ENCODE measurements around the gene FGFR2.

FGFR2 gene

GRCh38 chr10:121462281-121462680 is 136.0 kb downstream of the FGFR2 start:
- H3K27me3 ChIP-seq (ENCODE audit: insufficient read depth, low read length, poor library complexity): no peaks in the 10 kb centered on the region
- H3K4ac ChIP-seq (ENCODE audit: low read depth, low read length): no peak overlapping the region
- H3K56ac ChIP-seq (ENCODE audit: low read length): no peak overlapping the region
- no peak overlapping the region for H3K4me3 ChIP-seq (ENCODE audit: low read length)
- H3K36me3 ChIP-seq (ENCODE audit: control insufficient read depth, insufficient read depth, low read length): no peaks in the 10 kb centered on the region
- H2BK5ac ChIP-seq (ENCODE audit: low read length): no peak overlapping the region
- no peak overlapping the region for H3K23ac ChIP-seq (ENCODE audit: low read length)
- peaks cover 9% of the 10 kb centered on the region for H3K4me1 ChIP-seq (ENCODE audit: control insufficient read depth, low read depth, low read length)
- H3K9ac ChIP-seq (ENCODE audit: low read length): no peak overlapping the region
- H4K8ac ChIP-seq (ENCODE audit: low read depth, low read length): no peak overlapping the region
- H3K18ac ChIP-seq (ENCODE audit: low read length): peak overlapping the region; percentile 1
- no peak overlapping the region for H3K27ac ChIP-seq (ENCODE audit: low read depth, low read length)
- no peak overlapping the region for H2AK5ac ChIP-seq (ENCODE audit: low read length)
- DNase-seq: no peak
- no peak overlapping the region for H4K5ac ChIP-seq (ENCODE audit: low read length)
- no CpG with 5 or more reads among the region's 7 CpGs for WGBS (ENCODE audit: extremely low coverage, insufficient coverage, low lambda C conversion rate)
- no peaks in the 10 kb centered on the region for H3K79me2 ChIP-seq (ENCODE audit: control insufficient read depth, insufficient read depth, low read length)
- no peak overlapping the region for H2BK120ac ChIP-seq (ENCODE audit: low read depth, low read length)
- H3K79me1 ChIP-seq (ENCODE audit: low read length): no peaks in the 10 kb centered on the region
- H3K4me2 ChIP-seq (ENCODE audit: low read length): no peak overlapping the region
- no peak overlapping the region for H2BK15ac ChIP-seq (replicated peaks; ENCODE audit: low read depth)

GRCh38 chr10:121461307-121461706 is 136.9 kb downstream of the FGFR2 start:
- Histone ChIP-seq H3K4me2 (ENCODE audit: low read length) (no peak overlapping the region), H4K5ac (ENCODE audit: low read length) (no peak overlapping the region), H3K4me1 (ENCODE audit: control insufficient read depth, low read depth, low read length) (peaks cover 9% of the 10 kb centered on the region), H3K79me1 (ENCODE audit: low read length) (no peaks in the 10 kb centered on the region), H3K4ac (ENCODE audit: low read depth, low read length) (no peak overlapping the region), H2BK15ac (replicated peaks; ENCODE audit: low read depth) (no peak overlapping the region), H3K23ac (ENCODE audit: low read length) (no peak overlapping the region), H4K8ac (ENCODE audit: low read depth, low read length) (no peak overlapping the region), H3K27me3 (ENCODE audit: insufficient read depth, low read length, poor library complexity) (no peaks in the 10 kb centered on the region), H3K36me3 (ENCODE audit: control insufficient read depth, insufficient read depth, low read length) (no peaks in the 10 kb centered on the region), H2BK120ac (ENCODE audit: low read depth, low read length) (no peak overlapping the region), H3K79me2 (ENCODE audit: control insufficient read depth, insufficient read depth, low read length) (no peaks in the 10 kb centered on the region), H3K18ac (ENCODE audit: low read length) (no peak overlapping the region), H3K56ac (ENCODE audit: low read length) (no peak overlapping the region), H2AK5ac (ENCODE audit: low read length) (no peak overlapping the region), H2BK5ac (ENCODE audit: low read length) (no peak overlapping the region), H3K4me3 (ENCODE audit: low read length) (no peak overlapping the region), H3K27ac (ENCODE audit: low read depth, low read length) (no peak overlapping the region), H3K9ac (ENCODE audit: low read length) (no peak overlapping the region)
- WGBS (ENCODE audit: extremely low coverage, insufficient coverage, low lambda C conversion rate): no CpG with 5 or more reads among the region's 5 CpGs
- DNase-seq: no peak

DNA sequence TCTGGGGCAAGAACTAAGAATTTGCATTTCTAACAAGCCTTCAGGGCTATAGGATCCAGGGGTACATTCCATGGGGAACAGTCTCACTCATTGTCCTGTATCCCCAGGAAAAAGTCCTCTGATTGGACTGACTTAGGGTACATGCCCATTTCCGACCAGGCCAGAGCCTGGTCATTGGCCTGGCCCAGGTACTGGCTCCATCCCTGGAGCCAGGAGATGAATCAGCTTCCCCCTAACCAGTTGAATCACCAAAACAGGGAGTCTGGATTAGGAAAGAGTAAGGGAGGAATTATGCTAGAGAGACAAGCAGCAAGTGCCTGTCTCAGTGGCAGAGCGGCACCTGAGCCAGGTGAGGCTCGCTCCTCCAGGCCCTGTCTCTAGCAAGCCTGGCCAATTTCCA is 137.5 kb downstream of the FGFR2 start:
- Histone ChIP-seq H3K36me3 (ENCODE audit: control insufficient read depth, insufficient read depth, low read length) (no peaks in the 10 kb centered on the region), H2BK120ac (ENCODE audit: low read depth, low read length) (peak overlapping the region; percentile 34), H3K4me1 (ENCODE audit: control insufficient read depth, low read depth, low read length) (peaks cover 9% of the 10 kb centered on the region), H3K4me2 (ENCODE audit: low read length) (no peak overlapping the region), H3K23ac (ENCODE audit: low read length) (no peak overlapping the region), H3K9ac (ENCODE audit: low read length) (no peak overlapping the region), H3K27me3 (ENCODE audit: insufficient read depth, low read length, poor library complexity) (no peaks in the 10 kb centered on the region), H3K56ac (ENCODE audit: low read length) (no peak overlapping the region), H3K79me1 (ENCODE audit: low read length) (no peaks in the 10 kb centered on the region), H3K27ac (ENCODE audit: low read depth, low read length) (no peak overlapping the region), H2BK15ac (replicated peaks; ENCODE audit: low read depth) (no peak overlapping the region), H2AK5ac (ENCODE audit: low read length) (no peak overlapping the region), H3K79me2 (ENCODE audit: control insufficient read depth, insufficient read depth, low read length) (no peaks in the 10 kb centered on the region), H3K18ac (ENCODE audit: low read length) (peak overlapping the region; percentile 21), H3K4ac (ENCODE audit: low read depth, low read length) (peak overlapping the region; percentile 58), H4K8ac (ENCODE audit: low read depth, low read length) (no peak overlapping the region), H4K5ac (ENCODE audit: low read length) (no peak overlapping the region), H3K4me3 (ENCODE audit: low read length) (no peak overlapping the region), H2BK5ac (ENCODE audit: low read length) (no peak overlapping the region)
- DNase-seq: no peak
- no CpG with 5 or more reads among the region's 3 CpGs for WGBS (ENCODE audit: extremely low coverage, insufficient coverage, low lambda C conversion rate)

GRCh38 chr10:121459622-121460453 is 138.4 kb downstream of the FGFR2 start:
- peak; percentile 91 for DNase-seq
- no peak overlapping the region for H4K8ac ChIP-seq (ENCODE audit: low read depth, low read length)
- WGBS (ENCODE audit: extremely low coverage, insufficient coverage, low lambda C conversion rate): no CpG with 5 or more reads among the region's 17 CpGs
- H3K36me3 ChIP-seq (ENCODE audit: control insufficient read depth, insufficient read depth, low read length): no peaks in the 10 kb centered on the region
- no peak overlapping the region for H2AK5ac ChIP-seq (ENCODE audit: low read length)
- H2BK15ac ChIP-seq (replicated peaks; ENCODE audit: low read depth): no peak overlapping the region
- H3K79me2 ChIP-seq (ENCODE audit: control insufficient read depth, insufficient read depth, low read length): no peaks in the 10 kb centered on the region
- peak overlapping the region; percentile 58 for H3K27ac ChIP-seq (ENCODE audit: low read depth, low read length)
- H3K56ac ChIP-seq (ENCODE audit: low read length): peak overlapping the region; percentile 45
- no peak overlapping the region for H3K23ac ChIP-seq (ENCODE audit: low read length)
- peak overlapping the region; percentile 34 for H2BK120ac ChIP-seq (ENCODE audit: low read depth, low read length)
- H3K4ac ChIP-seq (ENCODE audit: low read depth, low read length): peak overlapping the region; percentile 58
- peak overlapping the region; percentile 41 for H2BK5ac ChIP-seq (ENCODE audit: low read length)
- H3K4me1 ChIP-seq (ENCODE audit: control insufficient read depth, low read depth, low read length): peaks cover 12% of the 10 kb centered on the region
- H3K79me1 ChIP-seq (ENCODE audit: low read length): no peaks in the 10 kb centered on the region
- no peak overlapping the region for H4K5ac ChIP-seq (ENCODE audit: low read length)
- H3K18ac ChIP-seq (ENCODE audit: low read length): peak overlapping the region; percentile 13
- no peak overlapping the region for H3K4me2 ChIP-seq (ENCODE audit: low read length)
- H3K4me3 ChIP-seq (ENCODE audit: low read length): no peak overlapping the region
- H3K9ac ChIP-seq (ENCODE audit: low read length): no peak overlapping the region
- no peaks in the 10 kb centered on the region for H3K27me3 ChIP-seq (ENCODE audit: insufficient read depth, low read length, poor library complexity)

DNA sequence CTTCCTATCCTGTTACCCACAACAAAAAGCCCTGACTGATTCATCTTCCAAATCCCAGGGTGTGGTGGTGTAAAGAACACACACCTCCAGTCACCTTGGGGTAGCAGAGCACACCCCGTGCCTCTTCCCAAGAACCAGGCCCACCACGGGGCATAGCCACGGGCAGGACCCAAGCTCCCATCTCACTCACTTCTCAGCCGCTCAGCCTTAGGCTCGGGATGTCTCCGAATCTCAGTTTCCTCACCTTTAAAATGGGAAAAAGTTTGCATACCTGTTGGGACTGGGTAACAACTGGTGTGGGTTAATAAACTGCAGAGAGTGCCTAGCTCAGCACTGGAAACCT is 139.0 kb downstream of the FGFR2 start:
- peak overlapping the region; percentile 11 for H3K4ac ChIP-seq (ENCODE audit: low read depth, low read length)
- no peak for DNase-seq
- peak overlapping the region; percentile 5 for H3K18ac ChIP-seq (ENCODE audit: low read length)
- H4K8ac ChIP-seq (ENCODE audit: low read depth, low read length): no peak overlapping the region
- H2BK5ac ChIP-seq (ENCODE audit: low read length): no peak overlapping the region
- H3K4me1 ChIP-seq (ENCODE audit: control insufficient read depth, low read depth, low read length): peaks cover 12% of the 10 kb centered on the region
- H3K27ac ChIP-seq (ENCODE audit: low read depth, low read length): peak overlapping the region; percentile 58
- H3K56ac ChIP-seq (ENCODE audit: low read length): peak overlapping the region; percentile 26
- no peak overlapping the region for H2BK15ac ChIP-seq (replicated peaks; ENCODE audit: low read depth)
- no peaks in the 10 kb centered on the region for H3K79me2 ChIP-seq (ENCODE audit: control insufficient read depth, insufficient read depth, low read length)
- H2AK5ac ChIP-seq (ENCODE audit: low read length): no peak overlapping the region
- no peak overlapping the region for H3K23ac ChIP-seq (ENCODE audit: low read length)
- no peak overlapping the region for H3K4me2 ChIP-seq (ENCODE audit: low read length)
- no CpG with 5 or more reads among the region's 6 CpGs for WGBS (ENCODE audit: extremely low coverage, insufficient coverage, low lambda C conversion rate)
- H3K4me3 ChIP-seq (ENCODE audit: low read length): no peak overlapping the region
- H2BK120ac ChIP-seq (ENCODE audit: low read depth, low read length): peak overlapping the region; percentile 19
- no peaks in the 10 kb centered on the region for H3K36me3 ChIP-seq (ENCODE audit: control insufficient read depth, insufficient read depth, low read length)
- no peak overlapping the region for H4K5ac ChIP-seq (ENCODE audit: low read length)
- no peak overlapping the region for H3K9ac ChIP-seq (ENCODE audit: low read length)
- no peaks in the 10 kb centered on the region for H3K79me1 ChIP-seq (ENCODE audit: low read length)
- no peaks in the 10 kb centered on the region for H3K27me3 ChIP-seq (ENCODE audit: insufficient read depth, low read length, poor library complexity)

- Histone ChIP-seq H4K8ac (ENCODE audit: low read depth, low read length) (no peak overlapping the region), H3K4me2 (ENCODE audit: low read length) (no peak overlapping the region), H2BK5ac (ENCODE audit: low read length) (no peak overlapping the region), H2BK120ac (ENCODE audit: low read depth, low read length) (no peak overlapping the region), H2BK15ac (replicated peaks; ENCODE audit: low read depth) (no peak overlapping the region), H3K36me3 (ENCODE audit: control insufficient read depth, insufficient read depth, low read length) (no peaks in the 10 kb centered on the region), H3K4me1 (ENCODE audit: control insufficient read depth, low read depth, low read length) (peaks cover 15% of the 10 kb centered on the region), H3K18ac (ENCODE audit: low read length) (no peak overlapping the region), H3K4ac (ENCODE audit: low read depth, low read length) (no peak overlapping the region), H3K79me2 (ENCODE audit: control insufficient read depth, insufficient read depth, low read length) (no peaks in the 10 kb centered on the region), H2AK5ac (ENCODE audit: low read length) (no peak overlapping the region), H3K79me1 (ENCODE audit: low read length) (no peaks in the 10 kb centered on the region), H4K5ac (ENCODE audit: low read length) (no peak overlapping the region), H3K23ac (ENCODE audit: low read length) (no peak overlapping the region), H3K27ac (ENCODE audit: low read depth, low read length) (no peak overlapping the region), H3K56ac (ENCODE audit: low read length) (no peak overlapping the region), H3K9ac (ENCODE audit: low read length) (no peak overlapping the region), H3K27me3 (ENCODE audit: insufficient read depth, low read length, poor library complexity) (no peaks in the 10 kb centered on the region), H3K4me3 (ENCODE audit: low read length) (no peak overlapping the region)
- no peak for DNase-seq
- WGBS (ENCODE audit: extremely low coverage, insufficient coverage, low lambda C conversion rate): no CpG with 5 or more reads among the region's 3 CpGs
Observed at GRCh38 chr10:121457729-121458128, 140.5 kb downstream of the FGFR2 start.

All from mesendoderm (in vitro differentiated cells).